OCI-LY1 (cell line): ENCODE measurements around the gene ARMH2.

ENCODE experiments used
- EZH2 ChIP-seq: fragments of 200-600 bp; sonication (generic), shearing (Covaris generic); IDR thresholded peaks from 2 replicates; pipeline ENCODE4 v1.8.0; 2017; ENCODE audit warnings: borderline replicate concordance, mixed run types, mild to moderate bottlenecking, antibody characterized with exemption, low read length, moderate library complexity, mixed read lengths
- TF ChIP-seq, protein P1 (sequence below): fragments of 200-600 bp; sonication (generic), shearing (Covaris generic); IDR thresholded peaks from 2 replicates; pipeline ENCODE4 v1.5.1; 2017; ENCODE audit warnings: mild to moderate bottlenecking, antibody characterized with exemption, low read length, moderate library complexity, mixed read lengths

DNA sequence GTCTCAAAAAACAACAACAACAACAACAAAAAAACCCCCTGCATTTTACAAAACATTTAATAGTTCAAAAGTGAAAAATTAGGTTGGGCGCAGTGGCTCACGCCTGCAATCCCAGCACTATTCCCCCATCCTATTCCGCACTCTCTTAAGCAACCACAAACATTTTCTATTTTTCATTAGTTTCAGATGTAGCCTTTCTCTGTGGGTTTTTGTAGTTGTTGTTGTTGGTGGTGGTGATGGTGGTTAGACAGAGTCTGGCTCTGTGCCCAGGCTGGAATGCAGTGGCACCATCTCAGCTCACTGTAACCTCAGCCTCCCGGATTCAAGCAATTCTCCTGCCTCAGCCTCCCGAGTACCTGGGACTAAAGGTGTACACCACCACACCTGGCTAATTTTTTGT lies 30.4 kb downstream of the ARMH2 start:
- TF ChIP-seq, protein P1, sequence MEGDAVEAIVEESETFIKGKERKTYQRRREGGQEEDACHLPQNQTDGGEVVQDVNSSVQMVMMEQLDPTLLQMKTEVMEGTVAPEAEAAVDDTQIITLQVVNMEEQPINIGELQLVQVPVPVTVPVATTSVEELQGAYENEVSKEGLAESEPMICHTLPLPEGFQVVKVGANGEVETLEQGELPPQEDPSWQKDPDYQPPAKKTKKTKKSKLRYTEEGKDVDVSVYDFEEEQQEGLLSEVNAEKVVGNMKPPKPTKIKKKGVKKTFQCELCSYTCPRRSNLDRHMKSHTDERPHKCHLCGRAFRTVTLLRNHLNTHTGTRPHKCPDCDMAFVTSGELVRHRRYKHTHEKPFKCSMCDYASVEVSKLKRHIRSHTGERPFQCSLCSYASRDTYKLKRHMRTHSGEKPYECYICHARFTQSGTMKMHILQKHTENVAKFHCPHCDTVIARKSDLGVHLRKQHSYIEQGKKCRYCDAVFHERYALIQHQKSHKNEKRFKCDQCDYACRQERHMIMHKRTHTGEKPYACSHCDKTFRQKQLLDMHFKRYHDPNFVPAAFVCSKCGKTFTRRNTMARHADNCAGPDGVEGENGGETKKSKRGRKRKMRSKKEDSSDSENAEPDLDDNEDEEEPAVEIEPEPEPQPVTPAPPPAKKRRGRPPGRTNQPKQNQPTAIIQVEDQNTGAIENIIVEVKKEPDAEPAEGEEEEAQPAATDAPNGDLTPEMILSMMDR: no peak
- TF ChIP-seq EZH2: no peak
